HG03196 (cell line): Measurements from ENCODE around the gene HS6ST1.

Experiments used
- ATAC-seq: cut with Tn5 transposase; IDR thresholded peaks from one replicate; pipeline ENCODE4 v1.9.1; 2021; ENCODE audit not compliant: unreplicated experiment

Gene HS6ST1

DNA sequence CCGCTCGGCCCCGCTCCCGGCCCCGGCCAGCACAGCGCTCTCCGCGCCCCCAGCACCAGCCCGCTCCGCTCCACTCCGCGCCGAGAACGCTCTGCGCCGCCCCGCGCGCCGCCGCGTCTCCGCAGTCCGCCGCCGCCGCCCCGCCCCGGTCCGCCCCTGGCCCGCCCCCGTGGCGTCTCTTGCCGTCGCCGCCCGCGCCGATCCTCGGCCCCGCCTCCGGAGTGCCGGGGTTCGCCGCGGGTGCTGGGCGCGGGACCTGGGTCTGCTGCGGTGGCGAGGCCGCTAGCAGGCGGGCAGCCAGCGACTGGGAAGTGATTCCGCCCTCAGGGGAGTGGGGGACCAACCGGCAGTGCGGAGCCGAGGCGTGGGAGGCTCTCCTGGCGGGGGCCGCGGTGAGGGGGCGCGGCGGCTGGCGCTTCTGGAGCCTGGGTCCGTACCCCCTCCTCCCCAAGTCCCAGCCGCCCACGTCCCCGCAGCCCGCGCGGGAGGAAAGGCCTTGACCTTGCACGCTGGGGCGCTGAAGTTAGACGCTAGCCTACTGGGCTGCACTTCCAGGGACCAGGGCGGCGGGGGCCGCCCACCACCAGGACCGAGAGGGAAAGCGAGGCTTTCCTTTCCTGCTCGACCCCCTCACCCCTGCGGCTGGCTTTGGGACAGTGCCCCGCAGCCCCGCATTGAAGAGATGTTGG, at the start of gene HS6ST1:
Gene HS6ST1, minus strand, starts transcription at position 93 of the 689 bp plus-strand sequence. CDS start 305 bp downstream, outside the sequence.
- ATAC-seq, result peak; percentile 51

GRCh38 chr2:128367601-128368359, 49.1 kb upstream of the HS6ST1 start:
- ATAC-seq, result no peak

- ATAC-seq, result no peak
Measured at GRCh38 chr2:128366713-128367511, 48.2 kb upstream of the HS6ST1 start.

- ATAC-seq, result no peak
Measured at GRCh38 chr2:128365217-128365905, 46.7 kb upstream of the HS6ST1 start.

GRCh38 chr2:128364441-128364911, 45.8 kb upstream of the HS6ST1 start:
- ATAC-seq, result no peak

DNA sequence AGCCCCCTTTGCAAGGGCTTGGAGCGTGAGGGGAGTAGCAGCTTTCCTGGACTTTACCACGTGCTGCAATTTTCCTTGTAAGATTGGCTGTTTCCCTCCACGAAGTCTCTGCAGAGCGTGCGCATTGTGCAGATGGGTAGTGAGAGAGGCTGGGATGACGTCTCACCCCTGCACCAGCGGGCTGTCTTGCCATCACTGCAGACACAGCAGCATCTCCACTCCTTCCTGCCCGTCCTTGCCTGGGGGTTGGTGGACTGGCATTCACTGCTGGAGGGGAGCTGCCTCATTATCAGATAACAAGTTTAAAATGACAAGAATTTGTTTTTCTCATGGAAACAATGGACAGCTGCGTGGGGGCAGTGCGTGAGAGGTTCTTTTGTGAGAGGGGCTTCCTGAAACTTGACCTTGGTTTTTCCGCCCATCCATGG, 45.3 kb upstream of the HS6ST1 start:
- ATAC-seq, result no peak

DNA sequence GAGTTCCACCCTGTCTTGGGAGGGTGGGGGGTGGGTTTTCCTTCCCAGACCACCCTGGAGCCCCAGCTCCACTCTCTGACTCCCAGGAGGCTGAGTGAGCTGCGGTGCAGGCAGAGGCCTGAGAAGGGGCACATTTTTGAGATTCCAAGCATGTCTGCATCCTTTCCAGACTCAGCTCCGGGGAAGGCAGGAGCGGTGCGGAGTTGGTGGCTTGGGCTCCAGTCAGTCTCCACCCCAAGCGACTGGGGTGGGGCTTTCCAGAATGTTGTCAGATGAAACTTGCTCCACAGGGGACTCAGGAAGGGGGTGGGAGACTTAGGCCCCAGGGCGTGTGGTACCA, 44.2 kb upstream of the HS6ST1 start:
- ATAC-seq, result no peak

DNA sequence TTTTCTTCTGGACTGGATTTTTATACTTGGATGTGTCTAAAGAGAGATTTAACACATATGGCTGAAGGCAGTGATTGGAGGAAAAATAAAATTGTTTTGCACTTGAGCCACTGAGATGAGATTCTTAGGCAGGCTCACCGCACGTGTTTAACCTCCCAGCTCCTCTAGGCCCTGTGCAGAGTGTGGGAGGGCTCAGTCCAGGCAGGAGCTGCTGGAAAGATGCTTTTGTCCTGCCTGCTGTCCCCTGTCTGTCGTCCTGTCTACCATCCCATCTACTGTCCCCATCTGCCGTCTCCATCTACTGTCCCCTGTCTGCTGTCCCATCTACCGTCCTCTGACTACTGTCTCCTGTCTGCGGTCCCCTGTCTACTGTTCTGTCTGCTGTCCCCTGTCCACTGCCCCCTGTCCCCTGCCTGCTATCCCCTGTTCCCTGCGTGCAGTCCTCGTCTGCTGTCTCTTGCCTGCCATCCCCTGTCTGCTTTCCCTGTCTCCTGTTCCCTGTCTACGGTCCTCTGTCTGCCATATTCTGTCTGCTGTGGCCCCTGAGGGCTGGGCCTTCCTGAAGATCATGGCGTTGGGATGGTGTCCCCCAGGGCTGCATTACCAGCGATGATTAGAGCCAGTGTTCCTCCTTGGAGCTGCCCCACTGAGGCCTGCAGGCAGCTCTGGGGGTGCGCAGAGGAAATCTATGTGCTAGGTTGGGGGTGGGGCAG, 43.7 kb upstream of the HS6ST1 start:
- no peak for ATAC-seq

DNA sequence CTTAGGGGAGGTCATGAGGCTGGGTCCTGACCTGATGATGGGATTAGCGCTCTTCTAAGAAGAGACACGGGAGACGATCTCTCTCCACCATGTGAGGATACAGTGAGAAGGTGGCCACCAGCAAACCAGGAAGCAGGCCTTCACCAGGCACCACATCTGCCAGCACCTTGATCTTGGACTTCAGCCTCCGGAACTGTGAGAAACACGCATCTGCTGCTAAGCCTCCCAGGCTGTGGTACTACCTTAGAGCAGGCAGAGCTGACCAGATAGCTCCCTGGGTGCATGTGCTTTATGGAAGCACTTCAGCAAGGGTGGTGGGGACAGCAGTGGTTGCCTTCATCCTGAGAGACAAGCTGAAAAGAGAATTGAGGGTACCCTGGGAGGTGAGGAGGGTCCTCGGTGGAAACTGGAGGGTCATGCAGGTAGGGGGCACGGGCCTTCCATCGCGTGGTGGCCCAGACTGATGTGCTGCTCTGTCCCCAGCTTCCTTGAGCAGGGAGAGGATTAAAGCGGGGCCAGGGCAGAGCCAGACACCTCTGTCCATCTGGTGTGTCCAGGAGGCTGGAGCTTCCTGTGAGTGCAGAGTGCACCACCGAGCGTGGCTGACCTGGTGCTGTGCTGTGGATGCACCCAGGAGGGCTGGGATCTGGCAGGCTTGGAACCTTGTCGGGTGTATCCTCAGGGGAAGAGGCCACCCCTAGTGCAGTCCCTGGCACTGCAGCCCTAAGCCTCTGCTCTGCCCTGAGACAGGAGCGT, 42.9 kb upstream of the HS6ST1 start:
- no peak for ATAC-seq

DNA sequence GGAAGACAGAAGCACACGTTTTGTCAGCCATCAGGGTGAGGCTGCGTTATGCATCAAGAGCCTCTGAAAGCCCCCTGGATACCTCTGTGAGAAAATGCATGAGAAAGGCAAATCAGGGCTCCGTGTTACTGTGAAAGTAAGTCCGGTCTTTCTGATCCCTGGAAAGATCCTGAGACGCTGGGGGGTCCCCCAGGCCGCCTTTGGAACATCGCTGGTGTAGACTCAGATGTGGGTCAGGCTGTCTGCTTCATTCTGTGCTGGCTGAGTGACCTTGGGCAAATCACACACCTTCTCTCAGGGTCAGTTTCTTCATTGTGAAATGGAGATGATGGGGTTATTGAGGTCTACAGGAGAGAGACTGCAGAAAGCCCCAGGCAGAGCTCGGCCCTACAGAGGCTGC, 42.0 kb upstream of the HS6ST1 start:
- no peak for ATAC-seq

- ATAC-seq, result no peak
Measured at GRCh38 chr2:128359841-128360240, 41.2 kb upstream of the HS6ST1 start.

- ATAC-seq, result no peak
Measured at GRCh38 chr2:128358941-128359731, 40.5 kb upstream of the HS6ST1 start.

DNA sequence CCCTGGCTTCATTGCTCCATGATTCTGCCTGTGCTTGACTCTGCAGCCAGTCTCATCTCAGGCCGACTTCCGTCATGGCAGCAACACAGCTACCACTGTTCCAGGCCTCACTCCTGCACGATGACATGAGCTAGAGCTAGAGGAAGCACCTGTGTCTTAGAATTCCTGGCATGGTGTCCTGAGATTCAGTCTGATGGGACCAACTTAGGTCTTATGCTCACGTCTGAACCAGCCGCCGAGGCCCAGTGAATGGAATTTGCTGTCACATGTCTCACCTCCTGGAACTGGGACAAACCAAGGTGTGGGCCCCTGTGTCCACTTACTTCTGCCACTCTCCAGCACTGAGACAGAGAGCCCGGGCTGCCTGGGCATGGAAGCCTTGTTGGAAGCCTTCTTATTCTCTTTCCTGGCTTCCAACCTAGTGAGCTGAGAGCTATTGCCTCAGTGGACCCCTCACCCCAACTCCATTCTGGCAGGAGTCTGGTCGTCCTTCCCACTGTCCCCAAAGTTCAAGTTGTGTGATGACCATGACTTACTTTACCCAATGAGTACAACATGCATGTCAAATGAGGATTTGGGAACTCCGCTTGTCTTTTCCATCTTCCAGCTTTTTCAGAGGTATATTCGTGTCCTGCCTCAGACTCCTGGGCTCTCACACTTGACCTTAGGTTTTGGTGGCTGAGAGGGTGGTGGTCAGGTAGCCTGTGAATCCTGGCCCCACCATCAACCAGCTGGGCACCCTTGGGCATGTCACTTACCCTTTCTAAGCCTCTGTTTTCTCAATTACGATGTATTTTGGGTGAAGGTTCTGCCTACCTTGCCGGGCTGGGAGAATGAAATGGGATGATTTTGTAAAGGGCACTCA, 39.1 kb upstream of the HS6ST1 start:
- no peak for ATAC-seq

DNA sequence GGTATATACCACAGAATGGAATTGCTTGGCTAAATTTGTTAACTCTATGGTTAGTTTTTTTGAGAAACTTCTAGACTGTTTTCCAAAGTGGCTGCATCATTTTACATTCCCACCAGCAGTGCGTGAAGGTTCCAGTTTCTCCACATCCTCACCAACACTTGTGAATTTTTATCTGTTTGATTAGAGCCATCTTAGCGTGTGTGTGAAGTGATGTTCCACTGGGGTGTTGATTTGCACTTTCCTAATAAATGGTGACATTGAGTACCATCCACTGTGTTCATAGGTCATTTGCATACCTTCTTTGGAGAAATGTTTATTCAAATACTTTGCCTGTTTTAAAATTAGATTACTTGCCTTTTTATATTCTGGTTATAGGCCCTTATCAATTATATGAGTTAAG, 37.5 kb upstream of the HS6ST1 start:
- ATAC-seq, result no peak

- no peak for ATAC-seq
Measured at GRCh38 chr2:128354726-128355470, 36.2 kb upstream of the HS6ST1 start.

DNA sequence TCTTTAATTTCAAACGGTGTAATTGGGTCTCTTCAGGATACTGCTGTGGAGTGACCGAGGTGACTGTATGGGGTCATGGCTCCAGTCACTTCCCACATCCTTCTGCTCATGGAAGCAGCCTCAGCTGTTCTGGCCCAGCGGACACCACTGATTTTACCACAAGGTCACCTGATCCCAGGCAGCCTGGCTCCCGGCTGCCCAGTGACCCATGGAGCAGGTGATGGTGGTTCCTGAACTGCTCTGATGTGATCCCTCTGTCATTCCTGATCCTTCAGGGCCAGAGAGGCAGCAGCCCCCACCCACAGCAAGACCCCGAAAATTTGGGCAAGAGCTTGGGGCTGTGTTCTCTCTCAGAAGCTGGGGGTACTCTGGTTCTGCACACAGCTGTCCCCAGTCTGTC, 35.5 kb upstream of the HS6ST1 start:
- no peak for ATAC-seq

DNA sequence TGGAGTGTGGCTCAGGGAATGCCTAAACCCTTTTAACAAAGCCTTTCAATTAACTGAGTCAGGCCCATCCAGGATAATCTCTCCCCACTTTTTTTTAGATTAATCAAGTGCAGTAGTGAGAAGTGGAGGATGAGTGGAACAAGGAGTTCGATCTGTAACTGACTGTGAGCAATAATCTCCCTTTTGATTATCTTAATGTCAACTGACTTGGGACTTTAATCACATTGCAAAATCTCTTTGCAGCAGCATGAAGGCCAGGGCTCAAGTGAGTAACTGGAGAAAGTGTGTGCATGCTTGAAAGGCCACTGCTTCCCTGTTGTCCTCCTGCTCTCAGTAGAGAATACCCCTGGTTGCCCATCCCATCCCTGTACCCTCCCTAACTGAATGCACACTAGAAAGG, 32.1 kb upstream of the HS6ST1 start:
- ATAC-seq, result no peak
